HL-60 (cell line): ENCODE data around the gene POU2AF3.

Experiments used
- CTCF ChIP-seq: IDR thresholded peaks from one replicate; pipeline ENCODE4 v1.5.1; 2011; ENCODE audit warnings: low read length, control low read depth, inconsistent platforms; ENCODE audit not compliant: insufficient read depth
- GABPA ChIP-seq: IDR thresholded peaks from 2 replicates; pipeline ENCODE4 v1.6.1; 2012; ENCODE audit warnings: low read depth
- POLR2AphosphoS5 ChIP-seq: IDR thresholded peaks from 2 replicates; pipeline ENCODE4 v1.6.1; 2012; ENCODE audit warnings: low read depth
- REST ChIP-seq: IDR thresholded peaks from 2 replicates; pipeline ENCODE4 v1.6.1; 2012; ENCODE audit warnings: low read depth; ENCODE audit not compliant: insufficient replicate concordance
- SPI1 ChIP-seq: IDR thresholded peaks from 2 replicates; pipeline ENCODE4 v1.6.1; 2012; ENCODE audit warnings: low read depth, mild to moderate bottlenecking, borderline replicate concordance

GRCh38 chr11:111307472-111308108 is 9.2 kb downstream of the POU2AF3 start:
- TF ChIP-seq CTCF (no peak), POLR2AphosphoS5 (no peak), GABPA (no peak), REST (no peak), SPI1 (no peak)
